ENCODE data around the gene FES. TPM values are rescaled to one million over a fixed set of nuclear protein-coding genes. Genes with fewer than 3 reads are reported as not detected.
A peak's percentile ranks its signal among the peaks of the same experiment; 100 is the strongest.

Gene FES
- total RNA-seq, 1 donor from 2014 or later: 2.8 TPM

DNA sequence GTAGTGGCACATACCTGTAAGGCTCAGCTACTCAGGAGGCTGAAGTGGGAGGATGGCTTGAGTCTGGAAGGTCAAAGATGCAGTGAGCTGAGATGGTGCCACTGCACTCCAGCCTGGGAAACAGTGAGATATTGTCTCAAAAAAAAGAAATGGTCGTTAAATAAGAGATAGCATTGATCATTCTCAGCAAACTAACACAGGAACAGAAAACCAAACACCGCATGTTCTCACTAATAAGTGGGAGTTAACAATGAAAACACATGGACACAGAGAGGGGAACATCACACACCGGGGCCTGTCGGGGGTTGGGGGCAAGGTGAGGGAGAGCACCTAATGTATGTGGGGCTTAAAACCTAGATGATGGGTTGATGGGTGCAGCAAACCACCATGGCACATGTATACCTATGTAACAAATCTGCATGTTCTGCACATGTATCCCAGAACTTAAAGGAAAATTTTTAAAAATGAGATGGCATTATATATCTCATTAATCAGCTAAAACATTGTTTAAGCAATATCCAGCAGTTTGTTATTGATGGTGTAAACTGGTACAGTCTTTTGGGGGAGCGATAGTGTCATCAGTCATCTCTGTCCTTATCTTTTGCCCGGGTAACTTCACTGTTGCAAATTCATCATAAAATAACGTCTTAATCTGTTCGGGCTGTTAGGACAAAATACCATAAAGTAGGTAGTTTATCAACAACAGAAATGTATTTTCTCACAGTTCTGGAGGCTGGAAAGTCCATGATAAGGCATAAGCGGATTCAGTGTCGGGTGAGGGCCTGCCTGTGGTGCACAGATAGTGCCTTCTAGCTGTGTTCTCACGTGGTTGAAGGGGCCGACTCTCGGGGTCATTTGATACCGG lies 17.1 kb downstream of the FES start:
- peak overlapping the region; percentile 88 for H3K4me3 Mint-ChIP-seq
- peaks cover 21% of the 10 kb centered on the region for H3K4me1 Mint-ChIP-seq
- TF ChIP-seq, protein P1, sequence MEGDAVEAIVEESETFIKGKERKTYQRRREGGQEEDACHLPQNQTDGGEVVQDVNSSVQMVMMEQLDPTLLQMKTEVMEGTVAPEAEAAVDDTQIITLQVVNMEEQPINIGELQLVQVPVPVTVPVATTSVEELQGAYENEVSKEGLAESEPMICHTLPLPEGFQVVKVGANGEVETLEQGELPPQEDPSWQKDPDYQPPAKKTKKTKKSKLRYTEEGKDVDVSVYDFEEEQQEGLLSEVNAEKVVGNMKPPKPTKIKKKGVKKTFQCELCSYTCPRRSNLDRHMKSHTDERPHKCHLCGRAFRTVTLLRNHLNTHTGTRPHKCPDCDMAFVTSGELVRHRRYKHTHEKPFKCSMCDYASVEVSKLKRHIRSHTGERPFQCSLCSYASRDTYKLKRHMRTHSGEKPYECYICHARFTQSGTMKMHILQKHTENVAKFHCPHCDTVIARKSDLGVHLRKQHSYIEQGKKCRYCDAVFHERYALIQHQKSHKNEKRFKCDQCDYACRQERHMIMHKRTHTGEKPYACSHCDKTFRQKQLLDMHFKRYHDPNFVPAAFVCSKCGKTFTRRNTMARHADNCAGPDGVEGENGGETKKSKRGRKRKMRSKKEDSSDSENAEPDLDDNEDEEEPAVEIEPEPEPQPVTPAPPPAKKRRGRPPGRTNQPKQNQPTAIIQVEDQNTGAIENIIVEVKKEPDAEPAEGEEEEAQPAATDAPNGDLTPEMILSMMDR (conservative IDR thresholded peaks at IDR 0.05): no peak
- H3K27ac Mint-ChIP-seq (ENCODE audit: unreplicated experiment): no peak overlapping the region
- H3K9me3 Mint-ChIP-seq: no peaks in the 10 kb centered on the region
- H3K36me3 Mint-ChIP-seq (ENCODE audit: low read depth): peaks cover 7% of the 10 kb centered on the region
- H3K27me3 Mint-ChIP-seq (ENCODE audit: low read depth): no peaks in the 10 kb centered on the region
- DNase-seq (ENCODE audit: low read depth, low spot score): no peak

DNA sequence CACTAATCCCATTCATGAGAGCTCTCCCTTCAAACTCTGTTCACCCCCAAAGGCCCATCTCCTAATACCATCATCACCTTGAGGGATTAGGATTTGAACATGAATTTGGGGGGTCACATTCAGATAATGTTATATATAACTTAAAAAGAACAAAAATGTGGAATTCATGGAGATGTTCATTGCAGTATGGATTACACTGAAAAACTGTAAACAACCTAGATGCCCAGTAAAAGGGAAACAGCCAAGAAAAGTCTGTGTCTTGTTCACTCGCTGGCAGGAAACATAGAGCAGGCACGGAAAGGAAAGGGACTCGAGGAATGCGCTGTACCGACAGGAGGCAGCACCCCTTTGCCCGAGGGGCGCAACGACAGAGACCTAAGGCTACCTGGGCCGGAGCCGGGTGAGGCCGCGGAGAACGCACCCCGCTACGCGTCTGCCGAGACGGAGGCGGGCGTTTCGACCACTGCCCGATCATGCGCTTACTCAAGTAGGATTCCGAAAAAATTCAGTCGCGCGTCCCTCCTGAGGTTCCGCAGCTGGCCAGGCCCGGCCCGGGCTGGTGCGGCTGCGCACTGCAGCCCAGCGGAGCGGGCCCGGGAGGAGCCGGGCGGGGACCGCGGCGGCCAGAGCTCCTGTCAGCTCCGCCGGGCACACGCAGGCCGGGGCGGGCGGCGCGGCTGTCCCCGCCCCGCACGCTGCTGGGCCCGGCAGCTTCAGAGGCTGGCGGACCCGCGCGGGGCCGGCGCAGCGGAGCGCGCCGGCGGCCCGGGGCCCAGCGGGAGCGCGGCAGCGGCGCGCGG lies 17.9 kb downstream of the FES start:
- TF ChIP-seq, protein P1 (conservative IDR thresholded peaks at IDR 0.05): peak; percentile 71
- Mint-ChIP-seq H3K27me3 (ENCODE audit: low read depth) (no peaks in the 10 kb centered on the region), H3K36me3 (ENCODE audit: low read depth) (peaks cover 7% of the 10 kb centered on the region), H3K9me3 (no peaks in the 10 kb centered on the region), H3K4me1 (peaks cover 21% of the 10 kb centered on the region), H3K27ac (ENCODE audit: unreplicated experiment) (peak overlapping the region; percentile 86), H3K4me3 (peak overlapping the region; percentile 88)
- DNase-seq (ENCODE audit: low read depth, low spot score): peak; percentile 62

DNA sequence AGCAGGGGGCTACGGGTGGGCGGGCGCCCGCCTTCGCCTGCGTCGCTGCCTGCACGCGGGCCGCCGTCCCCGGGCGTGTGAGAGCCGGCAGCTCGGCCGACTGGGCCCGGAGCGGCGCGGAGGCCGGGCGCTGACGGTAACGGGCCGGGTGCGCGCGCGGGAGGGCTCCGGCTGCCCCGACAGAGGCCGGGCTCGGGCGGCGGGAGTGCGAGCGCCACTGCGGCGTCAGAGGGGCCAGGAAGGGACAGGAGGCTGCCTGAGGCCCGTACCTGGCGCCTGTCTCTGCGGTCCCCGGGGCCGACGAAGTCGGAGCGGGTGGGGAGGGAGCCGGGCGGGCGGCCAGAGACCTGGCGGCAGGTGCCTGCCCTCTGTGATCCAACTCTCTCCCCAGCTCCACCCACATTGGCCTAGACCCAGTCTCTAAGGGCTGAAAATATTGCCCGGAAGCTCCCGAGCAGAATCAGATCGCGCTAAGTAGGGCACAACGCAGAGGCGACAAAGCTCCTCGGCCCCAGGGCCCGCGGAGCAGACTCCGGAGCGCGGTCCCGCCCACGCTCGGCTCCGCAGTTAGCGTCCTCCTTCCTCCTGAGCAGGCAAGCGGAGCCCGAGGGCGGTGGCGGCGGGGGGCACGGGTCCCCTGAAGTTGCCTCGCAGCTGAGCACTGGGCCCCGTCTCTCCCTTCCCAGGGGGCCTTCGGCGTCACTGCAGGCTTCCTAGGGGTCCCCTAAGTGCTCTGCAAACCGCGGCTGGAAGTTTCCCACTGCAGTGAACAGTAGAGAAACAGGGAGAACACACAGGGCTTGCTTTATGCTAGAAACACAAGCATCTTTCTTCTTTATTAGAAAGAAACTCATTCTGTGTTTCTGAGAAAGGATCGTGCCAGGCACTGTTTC lies 18.8 kb downstream of the FES start, which contains the start of gene MAN2A2:
Gene MAN2A2, plus strand, starts transcription at position 463 of the 893 bp plus-strand sequence. CDS start 906 bp downstream, outside the sequence.
- DNase-seq (ENCODE audit: low read depth, low spot score): peak; percentile 45
- H3K36me3 Mint-ChIP-seq (ENCODE audit: low read depth): peaks cover 7% of the 10 kb centered on the region

DNA sequence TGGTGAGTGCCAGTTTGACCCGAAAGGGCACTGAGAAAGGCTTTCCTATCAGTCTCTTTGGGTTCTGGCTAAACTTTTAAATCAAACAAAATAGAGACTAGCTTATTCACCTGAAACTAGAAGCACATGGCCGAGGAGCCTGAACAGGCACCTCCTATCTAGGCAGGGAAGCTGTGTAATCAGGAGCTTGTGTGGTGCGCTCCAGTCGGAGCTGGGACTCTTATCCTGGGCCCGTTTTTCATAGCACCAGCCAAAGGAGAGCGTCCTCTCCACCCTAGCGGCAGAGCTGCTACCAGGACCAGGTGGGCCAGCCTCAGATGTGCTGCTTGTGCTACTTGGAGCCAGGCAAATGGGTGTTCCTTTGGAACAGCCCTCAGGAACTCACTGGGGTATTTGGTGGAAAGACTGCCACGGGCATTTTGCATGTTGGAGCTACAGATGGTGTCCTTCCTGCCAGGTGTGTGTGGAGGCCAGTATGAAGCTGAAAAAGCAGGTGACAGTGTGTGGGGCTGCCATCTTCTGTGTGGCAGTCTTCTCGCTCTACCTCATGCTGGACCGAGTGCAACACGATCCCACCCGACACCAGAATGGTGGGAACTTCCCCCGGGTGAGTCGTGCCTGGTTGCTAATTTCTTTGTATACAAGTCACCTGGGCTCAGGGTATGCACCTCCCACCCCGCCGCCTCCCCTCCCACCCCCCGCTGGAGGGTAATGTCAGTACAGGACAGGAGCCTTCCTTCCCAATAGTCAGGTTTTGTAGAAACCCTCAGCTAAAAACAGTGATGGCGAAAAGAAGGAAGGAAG lies 19.6 kb downstream of the FES start:
- Mint-ChIP-seq H3K27me3 (ENCODE audit: low read depth) (no peaks in the 10 kb centered on the region), H3K4me3 (peak overlapping the region; percentile 85), H3K4me1 (peaks cover 21% of the 10 kb centered on the region), H3K36me3 (ENCODE audit: low read depth) (peaks cover 7% of the 10 kb centered on the region), H3K9me3 (no peaks in the 10 kb centered on the region), H3K27ac (ENCODE audit: unreplicated experiment) (peak overlapping the region; percentile 35)
- TF ChIP-seq, protein P1 (conservative IDR thresholded peaks at IDR 0.05): peak; percentile 34
- DNase-seq (ENCODE audit: low read depth, low spot score): no peak

More for the DNA sequence above, 18.8 kb downstream of the FES start, which contains the start of gene MAN2A2:
- Mint-ChIP-seq H3K4me1 (peaks cover 21% of the 10 kb centered on the region), H3K9me3 (no peaks in the 10 kb centered on the region), H3K27ac (ENCODE audit: unreplicated experiment) (peak within 1 kb of the TSS; percentile 86), H3K27me3 (ENCODE audit: low read depth) (no peaks in the 10 kb centered on the region), H3K4me3 (peak within 1 kb of the TSS; percentile 88)
- TF ChIP-seq, protein P1 (conservative IDR thresholded peaks at IDR 0.05): no peak

All from neural crest cell (in vitro differentiated cells).